Esophagus muscularis mucosa (tissue), 4 donors: ENCODE measurements around the gene NUDT14. TPM values are rescaled to one million over a fixed set of nuclear protein-coding genes. Genes with fewer than 3 reads are reported as not detected.

ENCODE experiments used
- DNase-seq: peaks from one replicate; pipeline ENCODE4 v3.0.0-alpha.2; 2017; ENCODE audit errors: extremely low spot score
- H3K27ac ChIP-seq, 4 donors: fragments of 200-600 bp; sonication (generic); replicated peaks in 1 of 4; 1 replicate in 3 of 4; 2 replicates in 1 of 4; pipeline ENCODE4 v1.5.1; 2016 to 2019; ENCODE audit warnings: mild to moderate bottlenecking in 1 of 4
- H3K27me3 ChIP-seq, 4 donors: fragments of 200-600 bp; sonication (generic); one replicate each; pipeline versions ENCODE4 v1.5.1 to v1.6.0; 2016 to 2019
- H3K36me3 ChIP-seq, 4 donors: fragments of 200-600 bp; sonication (generic); one replicate each; pipeline ENCODE4 v1.5.1; 2016 to 2019
- H3K4me1 ChIP-seq, 4 donors: fragments of 200-600 bp; sonication (generic); one replicate each; pipeline ENCODE4 v1.5.1; 2016 to 2019
- H3K4me3 ChIP-seq, 4 donors: fragments of 200-600 bp; sonication (generic); 1 replicate in 2 of 4; 2 replicates in 2 of 4; pipeline ENCODE4 v1.5.1; 2016 to 2019; ENCODE audit warnings: mild to moderate bottlenecking in 4 of 4, moderate library complexity in 1 of 4
- H3K9me3 ChIP-seq, 4 donors: fragments of 200-600 bp; sonication (generic); 1 replicate in 3 of 4; 2 replicates in 1 of 4; pipeline ENCODE4 v1.5.1; 2016 to 2019
- CTCF ChIP-seq, 3 experiments: fragments of 200-600 bp in 2 of 3; fragments of 450-650 bp in 1 of 3; sonication (generic) in 2 of 3; IDR thresholded peaks; one replicate each; pipeline ENCODE4 v1.5.1; 2017 to 2019; ENCODE audit warnings: antibody characterized with exemption in 3 of 3, mild to moderate bottlenecking in 2 of 3, moderate library complexity in 1 of 3
- EP300 ChIP-seq: sonication (generic); formaldehyde crosslinking; IDR thresholded peaks from one replicate; pipeline ENCODE4 v1.6.1; 2017; ENCODE audit warnings: antibody characterized with exemption
- POLR2A ChIP-seq: fragments of 450-650 bp; IDR thresholded peaks from one replicate; pipeline ENCODE4 v1.6.1; 2017; ENCODE audit warnings: antibody characterized with exemption, moderate library complexity, mild to moderate bottlenecking, low read depth
- POLR2AphosphoS5 ChIP-seq, 2 donors: sonication (generic); formaldehyde crosslinking; IDR thresholded peaks; one replicate each; pipeline ENCODE4 v1.6.1; 2017; ENCODE audit warnings: antibody characterized with exemption in 2 of 2
- WGBS: methylation state at CpG from one replicate; pipeline ENCODE4 v1.1.5; 2018; 5-methylcytosine and 5-hydroxymethylcytosine counted together
- intact Hi-C: fragments of 100-400 bp; cut with DNase I; formaldehyde crosslinking; loops from one replicate; pipeline ENCODE4 v1.15.1; 2023
- total RNA-seq, 4 donors: library from RNA; depleted of rRNA; stranded (reverse); fragments of >200 nt; gene quantifications; one replicate each; pipeline versions ENCODE4 v1.1.0 to v1.2.1, GENCODE V29; 2016

Gene NUDT14
- total RNA-seq, 4 donors from 2014 or later: 2.1 to 6.2 (median 5.8) TPM

GRCh38 chr14:105212541-105213300 lies 31.6 kb upstream of the NUDT14 start:
- intact Hi-C loops: no loop called here
- DNase-seq: no peak
- peaks cover 35 to 80% (median 77%) of the 10 kb centered on the region in 4 donors for H3K36me3 ChIP-seq
- peaks cover 0 to 8% (median 2%) of the 10 kb centered on the region in 4 donors for H3K4me1 ChIP-seq
- WGBS: 83% methylated on average over 11 of the region's 18 CpGs
- H3K27ac ChIP-seq: no peak overlapping the region
- H3K4me3 ChIP-seq: no peak overlapping the region
- no peaks in the 10 kb centered on the region for H3K9me3 ChIP-seq
- H3K27me3 ChIP-seq: no peaks in the 10 kb centered on the region
- TF ChIP-seq EP300 (no peak), POLR2AphosphoS5 (IDR thresholded peaks at IDR 0.05) (no peak)

GRCh38 chr14:105211758-105212089 lies 30.6 kb upstream of the NUDT14 start:
- H3K9me3 ChIP-seq: no peaks in the 10 kb centered on the region
- WGBS: 94% methylated on average over 8 of the region's 9 CpGs
- no peak overlapping the region for H3K27ac ChIP-seq
- peaks cover 5 to 18% (median 12%) of the 10 kb centered on the region in 4 donors for H3K4me1 ChIP-seq
- no peak overlapping the region for H3K4me3 ChIP-seq
- no peak for TF ChIP-seq CTCF (IDR thresholded peaks at IDR 0.05)
- TF ChIP-seq POLR2AphosphoS5 (IDR thresholded peaks at IDR 0.05): no peak
- TF ChIP-seq EP300: no peak
- no peak for TF ChIP-seq POLR2A
- intact Hi-C loops: no loop called here
- peaks cover 26 to 70% (median 67%) of the 10 kb centered on the region in 4 donors for H3K36me3 ChIP-seq
- H3K27me3 ChIP-seq: no peaks in the 10 kb centered on the region
- DNase-seq: no peak

- Histone ChIP-seq H3K9me3 (no peaks in the 10 kb centered on the region), H3K36me3 (peaks cover 25 to 65% (median 62%) of the 10 kb centered on the region in 4 donors), H3K27ac (no peak overlapping the region), H3K27me3 (no peaks in the 10 kb centered on the region), H3K4me1 (peaks cover 5 to 20% (median 13%) of the 10 kb centered on the region in 4 donors), H3K4me3 (no peak overlapping the region)
- WGBS: 85% methylated on average over 22 of the region's 23 CpGs
- TF ChIP-seq POLR2A (no peak), CTCF (IDR thresholded peaks at IDR 0.05) (no peak)
- no peak for DNase-seq
- intact Hi-C loops: no loop called here
These were observed 30.1 kb upstream of the NUDT14 start for GRCh38 chr14:105211086-105211757.

- peaks cover 12 to 28% (median 19%) of the 10 kb centered on the region in 4 donors for H3K4me1 ChIP-seq
- H3K27ac ChIP-seq: no peak overlapping the region
- no peak for DNase-seq
- no peaks in the 10 kb centered on the region for H3K9me3 ChIP-seq
- peaks cover 25 to 63% (median 60%) of the 10 kb centered on the region in 4 donors for H3K36me3 ChIP-seq
- H3K27me3 ChIP-seq: no peaks in the 10 kb centered on the region
- intact Hi-C loops: no loop called here
- H3K4me3 ChIP-seq: no peak overlapping the region
- 92% methylated on average over 21 of the region's 30 CpGs for WGBS
- TF ChIP-seq POLR2A: no peak
- no peak for TF ChIP-seq POLR2AphosphoS5 (IDR thresholded peaks at IDR 0.05)
- no peak for TF ChIP-seq EP300
- TF ChIP-seq CTCF (IDR thresholded peaks at IDR 0.05): no peak
These were observed 29.3 kb upstream of the NUDT14 start for GRCh38 chr14:105210266-105211025.

GRCh38 chr14:105209646-105210045 lies 28.5 kb upstream of the NUDT14 start:
- no peaks in the 10 kb centered on the region for H3K9me3 ChIP-seq
- H3K36me3 ChIP-seq: peaks cover 25 to 59% (median 57%) of the 10 kb centered on the region in 4 donors
- 93% methylated on average over 3 of the region's 16 CpGs for WGBS
- TF ChIP-seq POLR2AphosphoS5 (IDR thresholded peaks at IDR 0.05) (no peak), POLR2A (no peak)
- H3K4me1 ChIP-seq: peaks cover 20 to 34% (median 27%) of the 10 kb centered on the region in 4 donors
- intact Hi-C loops: no loop called here
- no peak overlapping the region for H3K4me3 ChIP-seq
- DNase-seq: no peak
- H3K27me3 ChIP-seq: no peaks in the 10 kb centered on the region
- no peak overlapping the region for H3K27ac ChIP-seq
